ENCODE data around the gene UTP4.

UTP4 gene

GRCh38 chr16:69100071-69100691 is 32.3 kb upstream of the UTP4 start:
- no peak for TF ChIP-seq CTCF (IDR thresholded peaks at IDR 0.05; ENCODE audit: low read depth, low read length)
- no peaks in the 10 kb centered on the region for H3K27me3 ChIP-seq (ENCODE audit: insufficient read depth, low read depth, severe bottlenecking)
- H3K36me3 ChIP-seq = no peaks in the 10 kb centered on the region
- no peak overlapping the region for H3K27ac ChIP-seq
- H3K9me3 ChIP-seq (ENCODE audit: severe bottlenecking) = no peaks in the 10 kb centered on the region
- no peak for DNase-seq
- no peak overlapping the region for H3K4me3 ChIP-seq (ENCODE audit: low read depth, low read length)

- DNase-seq = peak; percentile 64
- peaks cover 3% of the 10 kb centered on the region for H3K27me3 ChIP-seq (ENCODE audit: insufficient read depth, low read depth, severe bottlenecking)
- peak within 1 kb of the TSS; percentile 71 for H3K4me3 ChIP-seq (ENCODE audit: low read depth, low read length)
- TF ChIP-seq CTCF (IDR thresholded peaks at IDR 0.05; ENCODE audit: low read depth, low read length) = peak; percentile 58; the same call in 1 of the 2 replicates
- H3K27ac ChIP-seq = peak within 1 kb of the TSS; percentile 35
- no peaks in the 10 kb centered on the region for H3K9me3 ChIP-seq (ENCODE audit: severe bottlenecking)
- H3K36me3 ChIP-seq = peaks cover 7% of the 10 kb centered on the region
Measured at GRCh38 chr16:69105501-69106361, 26.7 kb upstream of the UTP4 start, which contains the start of gene HAS3. Gene HAS3 (plus strand): TSS chr16:69105653. CDS start chr16:69109396, 3,743 bp downstream.

GRCh38 chr16:69106491-69107315 is 25.7 kb upstream of the UTP4 start:
- Histone ChIP-seq H3K9me3 (ENCODE audit: severe bottlenecking) (no peaks in the 10 kb centered on the region), H3K27ac (no peak overlapping the region), H3K36me3 (peaks cover 7% of the 10 kb centered on the region), H3K27me3 (ENCODE audit: insufficient read depth, low read depth, severe bottlenecking) (peaks cover 3% of the 10 kb centered on the region), H3K4me3 (ENCODE audit: low read depth, low read length) (peak overlapping the region; percentile 71)
- DNase-seq = no peak
- no peak for TF ChIP-seq CTCF (IDR thresholded peaks at IDR 0.05; ENCODE audit: low read depth, low read length)

- Histone ChIP-seq H3K27me3 (ENCODE audit: insufficient read depth, low read depth, severe bottlenecking) (peaks cover 3% of the 10 kb centered on the region), H3K36me3 (peaks cover 7% of the 10 kb centered on the region), H3K4me3 (ENCODE audit: low read depth, low read length) (no peak overlapping the region), H3K27ac (no peak overlapping the region), H3K9me3 (ENCODE audit: severe bottlenecking) (no peaks in the 10 kb centered on the region)
- TF ChIP-seq CTCF (IDR thresholded peaks at IDR 0.05; ENCODE audit: low read depth, low read length) = no peak
- no peak for DNase-seq
Measured at GRCh38 chr16:69107316-69107962, 25.0 kb upstream of the UTP4 start.

- TF ChIP-seq CTCF (IDR thresholded peaks at IDR 0.05; ENCODE audit: low read depth, low read length) = no peak
- no peak overlapping the region for H3K4me3 ChIP-seq (ENCODE audit: low read depth, low read length)
Measured at GRCh38 chr16:69108064-69108904, 24.2 kb upstream of the UTP4 start.

More at GRCh38 chr16:69108064-69108904, 24.2 kb upstream of the UTP4 start:
- Histone ChIP-seq H3K9me3 (ENCODE audit: severe bottlenecking) (no peaks in the 10 kb centered on the region), H3K36me3 (peaks cover 12% of the 10 kb centered on the region), H3K27ac (no peak overlapping the region), H3K27me3 (ENCODE audit: insufficient read depth, low read depth, severe bottlenecking) (peaks cover 3% of the 10 kb centered on the region)
- DNase-seq = no peak
